Measurements from ENCODE around the gene ZNF407.

Gene ZNF407

GRCh38 chr18:74715865-74716712 is 118.4 kb downstream of the ZNF407 start:
- Histone ChIP-seq H4K5ac (ENCODE audit: low read length) (no peak overlapping the region), H3K4ac (ENCODE audit: low read depth, low read length) (no peak overlapping the region), H2BK120ac (ENCODE audit: low read depth, low read length) (no peak overlapping the region), H3K56ac (ENCODE audit: low read length) (no peak overlapping the region), H4K8ac (ENCODE audit: low read depth, low read length) (no peak overlapping the region), H2BK5ac (ENCODE audit: low read length) (no peak overlapping the region), H3K27ac (ENCODE audit: low read depth, low read length) (no peak overlapping the region), H3K23ac (ENCODE audit: low read length) (no peak overlapping the region), H3K79me2 (ENCODE audit: control insufficient read depth, insufficient read depth, low read length) (no peaks in the 10 kb centered on the region), H2AK5ac (ENCODE audit: low read length) (no peak overlapping the region), H2BK15ac (replicated peaks; ENCODE audit: low read depth) (no peak overlapping the region), H3K36me3 (ENCODE audit: control insufficient read depth, insufficient read depth, low read length) (no peaks in the 10 kb centered on the region), H3K79me1 (ENCODE audit: low read length) (no peaks in the 10 kb centered on the region), H3K27me3 (ENCODE audit: insufficient read depth, low read length, poor library complexity) (no peaks in the 10 kb centered on the region), H3K4me3 (ENCODE audit: low read length) (no peak overlapping the region), H3K4me2 (ENCODE audit: low read length) (no peak overlapping the region), H3K18ac (ENCODE audit: low read length) (no peak overlapping the region), H3K4me1 (ENCODE audit: control insufficient read depth, low read depth, low read length) (no peaks in the 10 kb centered on the region), H3K9ac (ENCODE audit: low read length) (no peak overlapping the region)
- no peak for DNase-seq
- no CpG with 5 or more reads among the region's 5 CpGs for WGBS (ENCODE audit: extremely low coverage, insufficient coverage, low lambda C conversion rate)

- DNase-seq: peak; percentile 95
- no CpG with 5 or more reads among the region's 2 CpGs for WGBS (ENCODE audit: extremely low coverage, insufficient coverage, low lambda C conversion rate)
Observed at GRCh38 chr18:74718312-74718711, 120.6 kb downstream of the ZNF407 start.

DNA sequence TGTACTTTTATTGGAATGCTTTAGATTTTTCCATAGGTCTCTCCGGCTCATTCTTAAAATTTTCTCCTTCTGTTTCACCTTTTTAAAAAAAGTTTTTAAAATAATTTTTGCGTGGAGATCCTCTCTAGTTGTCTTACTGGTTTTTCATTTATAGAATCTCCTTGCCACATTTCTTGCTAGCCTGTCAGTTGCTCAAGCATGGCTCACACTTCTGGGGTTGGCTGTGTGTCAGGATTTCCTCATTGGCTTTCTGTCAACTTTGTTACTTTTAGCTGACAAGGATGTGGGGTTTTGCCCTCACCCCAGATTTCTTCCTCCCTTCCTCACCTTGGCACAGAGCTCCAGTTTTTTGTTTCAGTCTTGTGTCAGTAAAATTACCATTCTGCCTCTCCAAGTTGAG is 124.6 kb downstream of the ZNF407 start:
- no CpG with 5 or more reads among the region's 2 CpGs for WGBS (ENCODE audit: extremely low coverage, insufficient coverage, low lambda C conversion rate)

More at GRCh38 chr18:74718312-74718711, 120.6 kb downstream of the ZNF407 start:
- no peaks in the 10 kb centered on the region for H3K79me1 ChIP-seq (ENCODE audit: low read length)
- no peaks in the 10 kb centered on the region for H3K27me3 ChIP-seq (ENCODE audit: insufficient read depth, low read length, poor library complexity)
- no peak overlapping the region for H3K56ac ChIP-seq (ENCODE audit: low read length)
- no peak overlapping the region for H3K4me3 ChIP-seq (ENCODE audit: low read length)
- no peaks in the 10 kb centered on the region for H3K4me1 ChIP-seq (ENCODE audit: control insufficient read depth, low read depth, low read length)
- H2AK5ac ChIP-seq (ENCODE audit: low read length): no peak overlapping the region
- no peak overlapping the region for H3K4ac ChIP-seq (ENCODE audit: low read depth, low read length)
- no peak overlapping the region for H2BK5ac ChIP-seq (ENCODE audit: low read length)
- no peak overlapping the region for H2BK15ac ChIP-seq (replicated peaks; ENCODE audit: low read depth)
- H3K36me3 ChIP-seq (ENCODE audit: control insufficient read depth, insufficient read depth, low read length): no peaks in the 10 kb centered on the region
- no peaks in the 10 kb centered on the region for H3K79me2 ChIP-seq (ENCODE audit: control insufficient read depth, insufficient read depth, low read length)
- no peak overlapping the region for H4K8ac ChIP-seq (ENCODE audit: low read depth, low read length)
- no peak overlapping the region for H3K23ac ChIP-seq (ENCODE audit: low read length)
- H3K18ac ChIP-seq (ENCODE audit: low read length): no peak overlapping the region
- H3K9ac ChIP-seq (ENCODE audit: low read length): no peak overlapping the region
- H3K4me2 ChIP-seq (ENCODE audit: low read length): no peak overlapping the region
- no peak overlapping the region for H2BK120ac ChIP-seq (ENCODE audit: low read depth, low read length)
- no peak overlapping the region for H3K27ac ChIP-seq (ENCODE audit: low read depth, low read length)
- no peak overlapping the region for H4K5ac ChIP-seq (ENCODE audit: low read length)

GRCh38 chr18:74724186-74724585 is 126.5 kb downstream of the ZNF407 start:
- no peak overlapping the region for H3K9ac ChIP-seq (ENCODE audit: low read length)
- no peak overlapping the region for H3K23ac ChIP-seq (ENCODE audit: low read length)
- no peaks in the 10 kb centered on the region for H3K36me3 ChIP-seq (ENCODE audit: control insufficient read depth, insufficient read depth, low read length)
- H3K4ac ChIP-seq (ENCODE audit: low read depth, low read length): no peak overlapping the region
- no CpG with 5 or more reads among the region's 1 CpG for WGBS (ENCODE audit: extremely low coverage, insufficient coverage, low lambda C conversion rate)
- no peak overlapping the region for H3K4me2 ChIP-seq (ENCODE audit: low read length)
- no peak overlapping the region for H2BK120ac ChIP-seq (ENCODE audit: low read depth, low read length)
- H3K27ac ChIP-seq (ENCODE audit: low read depth, low read length): no peak overlapping the region
- no peak overlapping the region for H4K5ac ChIP-seq (ENCODE audit: low read length)
- H3K4me3 ChIP-seq (ENCODE audit: low read length): no peak overlapping the region
- no peak for DNase-seq
- no peaks in the 10 kb centered on the region for H3K79me2 ChIP-seq (ENCODE audit: control insufficient read depth, insufficient read depth, low read length)
- H3K79me1 ChIP-seq (ENCODE audit: low read length): no peaks in the 10 kb centered on the region
- H3K4me1 ChIP-seq (ENCODE audit: control insufficient read depth, low read depth, low read length): no peaks in the 10 kb centered on the region
- no peak overlapping the region for H3K18ac ChIP-seq (ENCODE audit: low read length)
- H4K8ac ChIP-seq (ENCODE audit: low read depth, low read length): no peak overlapping the region
- no peak overlapping the region for H3K56ac ChIP-seq (ENCODE audit: low read length)
- H2BK15ac ChIP-seq (replicated peaks; ENCODE audit: low read depth): no peak overlapping the region
- H2AK5ac ChIP-seq (ENCODE audit: low read length): no peak overlapping the region
- H2BK5ac ChIP-seq (ENCODE audit: low read length): no peak overlapping the region
- no peaks in the 10 kb centered on the region for H3K27me3 ChIP-seq (ENCODE audit: insufficient read depth, low read length, poor library complexity)

More for the DNA sequence above, 124.6 kb downstream of the ZNF407 start:
- Histone ChIP-seq H3K9ac (ENCODE audit: low read length) (no peak overlapping the region), H3K56ac (ENCODE audit: low read length) (no peak overlapping the region), H4K5ac (ENCODE audit: low read length) (no peak overlapping the region), H2BK120ac (ENCODE audit: low read depth, low read length) (no peak overlapping the region), H3K27ac (ENCODE audit: low read depth, low read length) (no peak overlapping the region), H3K79me2 (ENCODE audit: control insufficient read depth, insufficient read depth, low read length) (no peaks in the 10 kb centered on the region), H3K4me1 (ENCODE audit: control insufficient read depth, low read depth, low read length) (no peaks in the 10 kb centered on the region), H3K18ac (ENCODE audit: low read length) (no peak overlapping the region), H3K79me1 (ENCODE audit: low read length) (no peaks in the 10 kb centered on the region), H3K4me3 (ENCODE audit: low read length) (no peak overlapping the region), H2BK5ac (ENCODE audit: low read length) (no peak overlapping the region), H3K23ac (ENCODE audit: low read length) (no peak overlapping the region), H3K36me3 (ENCODE audit: control insufficient read depth, insufficient read depth, low read length) (no peaks in the 10 kb centered on the region), H3K4me2 (ENCODE audit: low read length) (no peak overlapping the region), H3K4ac (ENCODE audit: low read depth, low read length) (no peak overlapping the region), H3K27me3 (ENCODE audit: insufficient read depth, low read length, poor library complexity) (no peaks in the 10 kb centered on the region), H2AK5ac (ENCODE audit: low read length) (no peak overlapping the region), H2BK15ac (replicated peaks; ENCODE audit: low read depth) (no peak overlapping the region), H4K8ac (ENCODE audit: low read depth, low read length) (no peak overlapping the region)
- DNase-seq: no peak

DNA sequence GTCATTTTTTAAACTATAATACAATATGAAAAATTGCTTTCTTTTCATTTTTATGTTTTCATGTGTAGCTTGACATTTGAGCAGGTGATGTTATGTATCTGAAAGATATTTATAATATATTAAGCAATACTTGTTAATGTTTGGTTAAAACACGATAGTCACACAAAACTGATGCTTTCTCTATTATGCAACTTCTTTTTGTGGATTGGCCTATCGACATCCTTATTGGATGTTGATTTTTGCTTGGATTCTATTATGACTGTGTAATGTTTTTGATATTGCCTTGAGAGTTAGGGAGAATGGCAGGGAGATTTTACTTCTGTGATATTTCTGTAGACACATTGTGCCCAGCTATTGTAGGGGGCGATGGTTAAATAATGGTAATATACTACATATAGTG is 128.0 kb downstream of the ZNF407 start:
- Histone ChIP-seq H2AK5ac (ENCODE audit: low read length) (no peak overlapping the region), H4K5ac (ENCODE audit: low read length) (no peak overlapping the region), H3K4me2 (ENCODE audit: low read length) (no peak overlapping the region), H3K79me2 (ENCODE audit: control insufficient read depth, insufficient read depth, low read length) (no peaks in the 10 kb centered on the region), H3K18ac (ENCODE audit: low read length) (no peak overlapping the region), H3K79me1 (ENCODE audit: low read length) (no peaks in the 10 kb centered on the region), H3K4me1 (ENCODE audit: control insufficient read depth, low read depth, low read length) (no peaks in the 10 kb centered on the region), H3K4ac (ENCODE audit: low read depth, low read length) (no peak overlapping the region), H3K4me3 (ENCODE audit: low read length) (no peak overlapping the region), H3K27ac (ENCODE audit: low read depth, low read length) (no peak overlapping the region), H3K23ac (ENCODE audit: low read length) (no peak overlapping the region), H2BK120ac (ENCODE audit: low read depth, low read length) (no peak overlapping the region), H3K56ac (ENCODE audit: low read length) (no peak overlapping the region), H3K9ac (ENCODE audit: low read length) (no peak overlapping the region), H3K27me3 (ENCODE audit: insufficient read depth, low read length, poor library complexity) (no peaks in the 10 kb centered on the region), H4K8ac (ENCODE audit: low read depth, low read length) (no peak overlapping the region), H2BK5ac (ENCODE audit: low read length) (no peak overlapping the region), H3K36me3 (ENCODE audit: control insufficient read depth, insufficient read depth, low read length) (no peaks in the 10 kb centered on the region), H2BK15ac (replicated peaks; ENCODE audit: low read depth) (no peak overlapping the region)
- DNase-seq: no peak
- no CpG with 5 or more reads among the region's 3 CpGs for WGBS (ENCODE audit: extremely low coverage, insufficient coverage, low lambda C conversion rate)

DNA sequence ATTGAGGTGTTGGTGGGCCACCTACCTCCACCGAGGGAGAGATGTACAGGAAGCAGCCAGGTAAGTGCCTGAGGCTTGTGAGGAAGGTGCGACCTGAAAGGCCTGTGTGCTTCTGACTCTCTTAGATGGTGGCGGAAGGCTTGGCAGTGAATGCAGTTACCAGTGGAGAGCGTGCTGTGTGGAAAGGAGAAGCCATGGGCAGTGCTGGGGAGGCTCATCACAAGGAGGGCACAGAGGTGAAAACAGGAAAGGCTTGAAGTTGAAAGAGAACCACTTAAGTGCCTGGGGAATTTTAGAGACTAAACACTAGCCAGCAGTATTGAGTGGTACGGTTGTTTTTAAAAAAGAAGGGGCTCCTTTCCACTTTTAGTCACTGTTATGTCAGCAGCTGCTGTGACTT is 130.9 kb downstream of the ZNF407 start:
- no peaks in the 10 kb centered on the region for H3K79me2 ChIP-seq (ENCODE audit: control insufficient read depth, insufficient read depth, low read length)

More for the DNA sequence above, 130.9 kb downstream of the ZNF407 start:
- Histone ChIP-seq H3K4ac (ENCODE audit: low read depth, low read length) (no peak overlapping the region), H3K4me3 (ENCODE audit: low read length) (no peak overlapping the region), H2BK5ac (ENCODE audit: low read length) (no peak overlapping the region), H3K18ac (ENCODE audit: low read length) (no peak overlapping the region), H3K27me3 (ENCODE audit: insufficient read depth, low read length, poor library complexity) (no peaks in the 10 kb centered on the region), H4K8ac (ENCODE audit: low read depth, low read length) (no peak overlapping the region), H3K9ac (ENCODE audit: low read length) (no peak overlapping the region), H3K27ac (ENCODE audit: low read depth, low read length) (no peak overlapping the region), H2BK120ac (ENCODE audit: low read depth, low read length) (no peak overlapping the region), H3K56ac (ENCODE audit: low read length) (no peak overlapping the region), H3K36me3 (ENCODE audit: control insufficient read depth, insufficient read depth, low read length) (no peaks in the 10 kb centered on the region), H2AK5ac (ENCODE audit: low read length) (no peak overlapping the region), H3K23ac (ENCODE audit: low read length) (no peak overlapping the region), H3K4me1 (ENCODE audit: control insufficient read depth, low read depth, low read length) (no peaks in the 10 kb centered on the region), H2BK15ac (replicated peaks; ENCODE audit: low read depth) (no peak overlapping the region), H3K4me2 (ENCODE audit: low read length) (no peak overlapping the region), H4K5ac (ENCODE audit: low read length) (no peak overlapping the region), H3K79me1 (ENCODE audit: low read length) (no peaks in the 10 kb centered on the region)
- no peak for DNase-seq
- WGBS (ENCODE audit: extremely low coverage, insufficient coverage, low lambda C conversion rate): no CpG with 5 or more reads among the region's 5 CpGs
